Stimulated activated CD8-positive, alpha-beta memory T cell treated with anti-CD3 and anti-CD28 coated beads, Interleukin-2, amount 100 ng/mL, for 48 hours (primary cell): ENCODE data around the gene CHST11.
"Not testable (repeated sequence)": the region's sequence is repeated elsewhere in the genome, so short reads cannot be mapped to it uniquely, and the experiment has no call there.

Experiments
- DNase-seq, 2 donors: peaks; one replicate each; pipeline ENCODE4 v3.0.0-alpha.2; 2020; ENCODE audit warnings: low read depth in 2 of 2

Gene CHST11

GRCh38 chr12:104802208-104802607, 345.5 kb downstream of the CHST11 start:
- DNase-seq: no peak

- no peak for DNase-seq
These were observed 348.4 kb downstream of the CHST11 start for GRCh38 chr12:104805186-104805585.

GRCh38 chr12:104806194-104806593, 349.4 kb downstream of the CHST11 start:
- not testable (repeated sequence) for DNase-seq

- DNase-seq: no peak
These were observed 352.5 kb downstream of the CHST11 start for GRCh38 chr12:104809251-104809650.

- DNase-seq: no peak
These were observed 353.1 kb downstream of the CHST11 start for GRCh38 chr12:104809706-104810385.
